IMR-90 (cell line): ENCODE data around the gene PTGR2. TPM values are rescaled to one million over a fixed set of nuclear protein-coding genes. Genes with fewer than 3 reads are reported as not detected.

ENCODE experiments used
- ATAC-seq: fragments of 200-7000 bp; cut with Tn5 transposase; 2 replicates; pipeline ENCODE4 v1.9.1; 2020; ENCODE audit warnings: low read depth, mild to moderate bottlenecking, moderate library complexity
- BruUV-seq: library from RNA; stranded (reverse); fragments of 400-500 nt; replicated peaks from 2 replicates; lab custom pipeline; 2021; lab: Mats Ljungman, UMichigan
- CTCF ChIA-PET: fragments of 300-600 bp; formaldehyde crosslinking; extraction: SDS; loops from one replicate; lab custom pipeline; 2021; ENCODE audit warnings: antibody characterized with exemption; lab: Yijun Ruan, JAX
- POLR2A ChIA-PET: fragments of 300-600 bp; sonication (Branson Sonifier 250); formaldehyde crosslinking; loops from one replicate; lab custom pipeline; 2022; ENCODE audit warnings: antibody characterized with exemption; ENCODE audit not compliant: unreplicated experiment; lab: Charles Lee
- DNase-seq: peaks from one replicate; pipeline ENCODE4 v3.0.0; 2013
- H2AFZ ChIP-seq: replicated peaks from 2 replicates; pipeline ENCODE3; 2013; ENCODE audit warnings: low read length, mild to moderate bottlenecking; ENCODE audit not compliant: poor library complexity
- H2AK5ac ChIP-seq: 2 replicates; pipeline ENCODE4 v1.6.1; 2013; ENCODE audit warnings: low read depth, low read length, inconsistent platforms
- H2AK9ac ChIP-seq: replicated peaks from 2 replicates; pipeline ENCODE3; 2013; ENCODE audit warnings: mild to moderate bottlenecking, low read depth, low read length, moderate library complexity; ENCODE audit not compliant: poor library complexity
- H2BK120ac ChIP-seq: 2 replicates; pipeline ENCODE4 v1.6.1; 2013; ENCODE audit warnings: low read depth, low read length, inconsistent platforms
- H2BK15ac ChIP-seq: 3 replicates; pipeline ENCODE4 v1.6.1; 2013; ENCODE audit warnings: low read depth, low read length, inconsistent platforms
- H2BK20ac ChIP-seq: 2 replicates; pipeline ENCODE4 v1.6.1; 2013; ENCODE audit warnings: low read depth, mild to moderate bottlenecking, inconsistent platforms, low read length, moderate library complexity
- H2BK5ac ChIP-seq: 2 replicates; pipeline ENCODE4 v1.6.1; 2013; ENCODE audit warnings: mild to moderate bottlenecking, low read depth, low read length, inconsistent platforms; ENCODE audit not compliant: poor library complexity, severe bottlenecking
- H3K14ac ChIP-seq: replicated peaks from 2 replicates; pipeline ENCODE4 v1.6.1; 2013; ENCODE audit warnings: low read depth, low read length, inconsistent platforms
- H3K18ac ChIP-seq: 2 replicates; pipeline ENCODE4 v1.6.1; 2013; ENCODE audit warnings: low read depth, low read length, control low read depth
- H3K23ac ChIP-seq: 2 replicates; pipeline ENCODE4 v1.6.1; 2013; ENCODE audit warnings: low read depth, low read length, inconsistent platforms
- H3K27ac ChIP-seq: 2 replicates; pipeline ENCODE4 v1.5.1; 2013; ENCODE audit warnings: mild to moderate bottlenecking, control low read depth, low read length; ENCODE audit not compliant: insufficient read depth
- H3K27me3 ChIP-seq: 2 replicates; pipeline ENCODE4 v1.6.1; 2013; ENCODE audit warnings: low read length; ENCODE audit not compliant: control insufficient read depth, insufficient read depth
- H3K36me3 ChIP-seq: 2 replicates; pipeline ENCODE4 v1.6.1; 2013; ENCODE audit warnings: low read length, mixed read lengths; ENCODE audit not compliant: control insufficient read depth, insufficient read depth
- H3K4ac ChIP-seq: 2 replicates; pipeline ENCODE4 v1.6.1; 2013; ENCODE audit warnings: low read depth, low read length, inconsistent platforms
- H3K4me1 ChIP-seq: 2 replicates; pipeline ENCODE4 v1.6.1; 2013; ENCODE audit warnings: low read length, mixed read lengths; ENCODE audit not compliant: control insufficient read depth, insufficient read depth
- H3K4me2 ChIP-seq: 2 replicates; pipeline ENCODE4 v1.6.1; 2013; ENCODE audit warnings: low read depth, mild to moderate bottlenecking, control low read depth, low read length, moderate library complexity
- H3K4me3 ChIP-seq: 2 replicates; pipeline ENCODE4 v1.5.1; 2013; ENCODE audit warnings: low read depth, mild to moderate bottlenecking, control low read depth, low read length, moderate library complexity; ENCODE audit not compliant: insufficient read depth
- H3K56ac ChIP-seq: 2 replicates; pipeline ENCODE4 v1.6.1; 2013; ENCODE audit warnings: low read length, inconsistent platforms; ENCODE audit not compliant: insufficient read depth; ENCODE audit errors: extremely low read depth
- H3K79me1 ChIP-seq, 2 experiments: 2 replicates each; pipeline ENCODE4 v1.6.1; 2013; ENCODE audit warnings: low read length in 2 of 2, inconsistent platforms in 1 of 2, low read depth in 1 of 2
- H3K9ac ChIP-seq: 2 replicates; pipeline ENCODE4 v1.6.1; 2013; ENCODE audit warnings: low read depth, low read length, control low read depth
- H3K9me1 ChIP-seq: 2 replicates; pipeline ENCODE4 v1.6.1; 2013; ENCODE audit warnings: low read length, inconsistent platforms; ENCODE audit not compliant: insufficient read depth
- H3K9me3 ChIP-seq: 2 replicates; pipeline ENCODE4 v1.6.1; 2013; ENCODE audit warnings: low read length; ENCODE audit not compliant: control insufficient read depth, insufficient read depth
- H4K20me1 ChIP-seq: 2 replicates; pipeline ENCODE4 v1.6.1; 2013; ENCODE audit warnings: low read length, inconsistent platforms; ENCODE audit not compliant: insufficient read depth
- H4K5ac ChIP-seq: 2 replicates; pipeline ENCODE4 v1.6.1; 2013; ENCODE audit warnings: mild to moderate bottlenecking, low read depth, low read length, control low read depth
- H4K8ac ChIP-seq, 2 experiments: 2 replicates each; pipeline ENCODE4 v1.6.1; 2013; ENCODE audit warnings: low read depth in 2 of 2, low read length in 2 of 2, control low read depth in 1 of 2, inconsistent platforms in 1 of 2
- H4K91ac ChIP-seq: 2 replicates; pipeline ENCODE4 v1.6.1; 2013; ENCODE audit warnings: low read depth, low read length, inconsistent platforms; ENCODE audit not compliant: insufficient read depth
- MAFK ChIP-seq: IDR thresholded peaks from 2 replicates; pipeline ENCODE4 v1.6.1; 2012; ENCODE audit warnings: low read depth, low read length, improper control_type of control experiment
- RAD21 ChIP-seq: IDR thresholded peaks from 2 replicates; pipeline ENCODE4 v1.6.1; 2012; ENCODE audit warnings: low read length, improper control_type of control experiment
- WGBS, 2 experiments: methylation state at CpG; one replicate each; pipeline versions ENCODE4 v1.1.5 to v1.1.7; 2013; ENCODE audit warnings: missing lambda C conversion rate in 2 of 2; ENCODE audit not compliant: insufficient read length in 1 of 2; ENCODE audit errors: extremely low coverage in 2 of 2; 5-methylcytosine and 5-hydroxymethylcytosine counted together
- dilution Hi-C: fragments of 300-500 bp; cut with HindIII; formaldehyde crosslinking; loops from one replicate; pipeline ENCODE4 v1.14.3; 2018; ENCODE audit warnings: low sequenced_read_pairs; ENCODE audit not compliant: unreplicated experiment
- in situ Hi-C: fragments of 300-500 bp; cut with MboI; formaldehyde crosslinking; loops from 3 replicates; pipeline ENCODE4 v1.14.3; 2019; ENCODE audit warnings: low sequenced_read_pairs, inconsistent platforms, mixed read lengths
- intact Hi-C: fragments of 100-400 bp; cut with micrococcal nuclease; formaldehyde crosslinking; loops from 2 replicates; pipeline ENCODE4 v1.10.0; 2022
- polyA plus RNA-seq, 3 experiments: library from polyadenylated mRNA; depleted of rRNA; stranded (reverse); fragments of >200 nt; gene quantifications; 2 replicates each; pipeline ENCODE4 v1.2.3, GENCODE V29; 2012; ENCODE audit warnings: low replicate concordance in 1 of 3
- total RNA-seq: library from RNA; depleted of rRNA; stranded (reverse); fragments of >200 nt; gene quantifications from 2 replicates; pipeline ENCODE4 v1.2.3, GENCODE V29; 2012

The PTGR2 gene
- total and polyA plus RNA-seq, 2 of the 4 experiments (the other 2 are of a cell fraction), result 1.3 to 3.2 TPM

GRCh38 chr14:73851000-73851399, 631 bp upstream of the PTGR2 start:
- Histone ChIP-seq H3K4ac (peak overlapping the region; percentile 82), H3K18ac (peak overlapping the region; percentile 89), H3K27ac (peak overlapping the region; percentile 88), H2BK5ac (peak overlapping the region; percentile 82), H3K36me3 (no peaks in the 10 kb centered on the region), H4K5ac (peak overlapping the region; percentile 91), H2AK5ac (peak overlapping the region; percentile 74; the same call in 1 of the 2 replicates), H3K4me3 (peak overlapping the region; percentile 62; the same call in 1 of the 2 replicates), H2BK20ac (peak overlapping the region; percentile 71; the same call in 1 of the 2 replicates), H3K14ac (peak overlapping the region; percentile 79), H4K91ac (peak overlapping the region; percentile 88), H3K23ac (peak overlapping the region; percentile 67), H2AK9ac (peak overlapping the region; percentile 87), H2BK120ac (peak overlapping the region; percentile 82), H3K27me3 (no peaks in the 10 kb centered on the region), H3K9me1 (0 out of 2 replicates have a peak, but pooled peaks cover 4% of the 10 kb centered on the region), H3K56ac (peak overlapping the region; percentile 92), H3K9ac (peak overlapping the region; percentile 84), H2AFZ (peak overlapping the region; percentile 88), H3K9me3 (no peaks in the 10 kb centered on the region), H3K79me1 (peaks cover 12 to 22% of the 10 kb centered on the region in 2 experiments; a peak in 3 of 4 replicates), H3K4me1 (no peaks in the 10 kb centered on the region; the same call in 1 of the 2 replicates), H4K8ac (peak overlapping the region; percentile 92 to 98), H2BK15ac (peak overlapping the region; percentile 88; the same call in 2 of the 3 replicates), H4K20me1 (no peaks in the 10 kb centered on the region), H3K4me2 (peak overlapping the region; percentile 88)
- CTCF ChIA-PET, result no interaction called here
- no CpG with 5 or more reads among the region's 6 CpGs for WGBS, 2 experiments
- intact Hi-C loops (loop anchor here (1.0 to 5.0 kb wide), 2 partner anchors 61 to 99 kb away; no protein-coding TSS in a partner anchor), dilution Hi-C loops (no loop called here), in situ Hi-C loops (no loop called here)
- BruUV-seq, result no TSS peak
- no peak for ATAC-seq
- POLR2A ChIA-PET, result interaction anchor here (0.6 to 1.3 kb wide), 4 partner anchors 35 to 849 kb away, joined by 3 to 8 read pairs (median 4); partner anchors contain the start of gene ZNF410
- no peak for DNase-seq
- TF ChIP-seq MAFK (no peak), RAD21 (no peak)
